GM12873 (cell line): ENCODE results near the gene SNAPIN.

ENCODE experiments used
- TF ChIP-seq, protein P1 (sequence below): IDR thresholded peaks from 2 replicates; pipeline ENCODE4 v1.5.1; 2012; ENCODE audit warnings: low read depth, mild to moderate bottlenecking, moderate library complexity, low read length, control low read depth; ENCODE audit not compliant: insufficient read depth; ENCODE audit errors: missing control alignments

SNAPIN gene

GRCh38 chr1:153617663-153618062, 40.8 kb upstream of the SNAPIN start:
- TF ChIP-seq, protein P1, sequence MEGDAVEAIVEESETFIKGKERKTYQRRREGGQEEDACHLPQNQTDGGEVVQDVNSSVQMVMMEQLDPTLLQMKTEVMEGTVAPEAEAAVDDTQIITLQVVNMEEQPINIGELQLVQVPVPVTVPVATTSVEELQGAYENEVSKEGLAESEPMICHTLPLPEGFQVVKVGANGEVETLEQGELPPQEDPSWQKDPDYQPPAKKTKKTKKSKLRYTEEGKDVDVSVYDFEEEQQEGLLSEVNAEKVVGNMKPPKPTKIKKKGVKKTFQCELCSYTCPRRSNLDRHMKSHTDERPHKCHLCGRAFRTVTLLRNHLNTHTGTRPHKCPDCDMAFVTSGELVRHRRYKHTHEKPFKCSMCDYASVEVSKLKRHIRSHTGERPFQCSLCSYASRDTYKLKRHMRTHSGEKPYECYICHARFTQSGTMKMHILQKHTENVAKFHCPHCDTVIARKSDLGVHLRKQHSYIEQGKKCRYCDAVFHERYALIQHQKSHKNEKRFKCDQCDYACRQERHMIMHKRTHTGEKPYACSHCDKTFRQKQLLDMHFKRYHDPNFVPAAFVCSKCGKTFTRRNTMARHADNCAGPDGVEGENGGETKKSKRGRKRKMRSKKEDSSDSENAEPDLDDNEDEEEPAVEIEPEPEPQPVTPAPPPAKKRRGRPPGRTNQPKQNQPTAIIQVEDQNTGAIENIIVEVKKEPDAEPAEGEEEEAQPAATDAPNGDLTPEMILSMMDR: peak; percentile 89

GRCh38 chr1:153619171-153619570, 39.3 kb upstream of the SNAPIN start:
- TF ChIP-seq, protein P1: no peak

DNA sequence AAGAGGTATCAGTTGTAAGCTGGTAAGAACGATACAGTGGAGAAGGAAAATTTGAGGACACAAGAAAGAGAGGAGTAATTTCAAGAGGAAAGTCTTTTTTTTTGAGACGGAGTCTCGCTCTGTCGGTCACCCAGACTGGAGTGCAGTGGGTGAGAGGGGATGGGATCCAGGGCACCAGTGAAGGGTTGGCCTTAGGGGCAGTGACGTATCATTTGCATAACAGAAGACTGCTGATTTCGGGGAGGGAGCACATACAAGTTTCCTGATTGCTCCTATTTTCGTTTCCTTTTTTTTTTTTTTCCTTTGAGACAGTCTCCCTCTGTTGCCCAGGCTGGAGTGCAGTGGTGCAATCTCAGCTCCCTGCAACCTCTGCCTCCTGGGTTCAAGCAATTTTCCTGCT, 35.4 kb upstream of the SNAPIN start:
- TF ChIP-seq, protein P1: no peak

GRCh38 chr1:153624965-153625611, 33.4 kb upstream of the SNAPIN start:
- TF ChIP-seq, protein P1: no peak

DNA sequence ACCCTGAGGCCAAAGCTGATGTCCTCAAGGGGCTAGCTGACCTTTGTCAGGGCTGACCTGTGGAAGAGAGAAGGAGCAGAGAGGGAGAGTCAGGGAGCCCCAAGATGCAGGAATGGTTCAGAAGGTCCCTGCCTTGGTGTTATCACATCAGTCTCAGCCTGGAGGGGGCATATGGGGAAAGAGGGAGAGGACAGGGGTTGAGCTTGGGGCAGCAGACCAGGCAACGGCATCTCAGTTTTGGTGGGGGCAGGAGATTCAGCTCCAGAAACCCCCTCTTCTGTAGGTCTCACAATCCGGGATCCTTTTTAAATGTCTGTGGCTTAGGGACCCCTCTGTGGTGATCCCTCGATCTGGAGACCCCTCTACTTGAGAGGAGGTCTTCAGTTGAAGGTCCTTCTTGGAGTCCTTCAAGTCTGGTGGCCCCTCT, 32.0 kb upstream of the SNAPIN start:
- TF ChIP-seq, protein P1: no peak

GRCh38 chr1:153626904-153627714, 31.4 kb upstream of the SNAPIN start, which contains the start of gene S100A13:
S100A13 (minus strand) TSS chr1:153627505; CDS start chr1:153626472, 1,033 bp downstream.
- TF ChIP-seq, protein P1: peak; percentile 83
